K562 (cell line): ENCODE data around the gene COMMD10.

Experiments used
- CLOCK ChIP-seq: fragments of 250-450 bp; sonication (Bioruptor Pico); IDR thresholded peaks from 2 replicates; pipeline ENCODE4 v1.4.0; 2020; ENCODE audit warnings: mild to moderate bottlenecking, moderate library complexity, borderline replicate concordance
- CTCF ChIP-seq, 3 experiments: IDR thresholded peaks in 2 of 3; conservative IDR thresholded peaks in 1 of 3; 2 replicates each; pipeline ENCODE4 v1.5.1; 2011 to 2012; ENCODE audit warnings: low read length in 3 of 3, mild to moderate bottlenecking in 3 of 3, control low read depth in 2 of 3, improper control_type of control experiment in 1 of 3, inconsistent platforms in 1 of 3, low read depth in 1 of 3, mixed read lengths in 1 of 3, moderate library complexity in 1 of 3; ENCODE audit not compliant: insufficient read depth in 2 of 3
- KLF13 ChIP-seq: fragments of 450-650 bp; IDR thresholded peaks from 2 replicates; pipeline ENCODE4 v1.6.1; 2016; ENCODE audit warnings: missing genetic modification characterization, low read depth, mild to moderate bottlenecking, missing compliant biosample characterization, moderate library complexity, borderline replicate concordance
- KLF16 ChIP-seq: IDR thresholded peaks from 2 replicates; pipeline ENCODE4 v1.6.1; 2016; ENCODE audit warnings: antibody characterized with exemption
- PHB2 ChIP-seq: fragments of 450-650 bp; IDR thresholded peaks from 2 replicates; pipeline ENCODE4 v1.6.1; 2017; ENCODE audit warnings: low read depth
- RBFOX2 ChIP-seq: fragments of 200-400 bp; formaldehyde crosslinking; IDR thresholded peaks from 2 replicates; pipeline ENCODE4 v1.6.1; 2017; ENCODE audit warnings: low read depth, mild to moderate bottlenecking, low read length, moderate library complexity
- RFX5 ChIP-seq: IDR thresholded peaks from 2 replicates; pipeline ENCODE4 v1.6.1; 2011; ENCODE audit warnings: low read depth, mild to moderate bottlenecking, improper control_type of control experiment, low read length
- STAG1 ChIP-seq: sonication (generic); formaldehyde crosslinking; IDR thresholded peaks from 2 replicates; pipeline ENCODE4 v1.5.0; 2020; ENCODE audit warnings: missing genetic modification reagents, borderline replicate concordance
- U2AF1 ChIP-seq: fragments of 200-400 bp; formaldehyde crosslinking; optimal IDR thresholded peaks from 2 replicates; pipeline ENCODE3; 2017; ENCODE audit warnings: mild to moderate bottlenecking, low read depth, low read length, moderate library complexity
- XRCC4 ChIP-seq: IDR thresholded peaks from one replicate; pipeline ENCODE4 v1.6.1; 2011; ENCODE audit not compliant: insufficient read depth, insufficient read length; ENCODE audit errors: extremely low read depth
- ZNF274 ChIP-seq: IDR thresholded peaks from 2 replicates; pipeline ENCODE4 v1.6.1; 2011; ENCODE audit warnings: low read depth, mild to moderate bottlenecking, low read length, moderate library complexity, borderline replicate concordance
- ZSCAN29 ChIP-seq: fragments of 450-650 bp; IDR thresholded peaks from 2 replicates; pipeline ENCODE4 v1.6.1; 2017
- TF ChIP-seq, protein P1 (sequence below), 2 experiments: fragments of 450-650 bp; conservative IDR thresholded peaks; 2 replicates each; pipeline ENCODE4 v1.6.1; 2017; ENCODE audit warnings: mild to moderate bottlenecking in 2 of 2, moderate library complexity in 2 of 2
- TF ChIP-seq, protein P2 (sequence below): fragments of 250-450 bp; sonication (Bioruptor Pico); IDR thresholded peaks from 2 replicates; pipeline ENCODE4 v1.6.1; 2021; ENCODE audit warnings: mild to moderate bottlenecking

DNA sequence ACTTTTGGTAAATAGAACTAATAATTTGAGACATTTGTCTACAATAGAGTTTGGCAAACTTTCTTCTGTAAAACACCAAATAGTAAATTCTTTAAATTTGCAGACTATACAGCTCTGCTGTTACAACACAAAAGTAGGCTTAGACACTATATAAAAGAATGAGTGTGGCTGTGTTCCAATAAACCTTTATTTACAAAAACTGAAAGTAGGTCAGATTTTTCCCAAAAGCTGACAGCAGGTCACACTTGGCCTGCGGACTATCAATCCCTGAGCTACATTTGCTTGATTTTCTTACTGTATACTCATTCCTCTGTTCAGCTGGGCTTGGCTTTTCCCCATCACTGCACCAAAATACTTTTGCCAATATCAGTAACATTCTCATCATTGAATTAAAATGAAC, 189.4 kb downstream of the COMMD10 start:
- TF ChIP-seq KLF13 (no peak), CLOCK (no peak), RFX5 (no peak), STAG1 (CRISPR knock-in tag) (no peak), CTCF (IDR thresholded peaks at IDR 0.05 in 2 of 3, conservative IDR thresholded peaks at IDR 0.05 in 1 of 3; ENCODE audit: insufficient read depth in 2 of 3, low read depth in 1 of 3, low read length in 3 of 3) (no peak), ZSCAN29 (no peak), ZNF274 (no peak), KLF16 (no peak), U2AF1 (no peak), PHB2 (no peak), RBFOX2 (no peak), XRCC4 (no peak)
- TF ChIP-seq, protein P1, sequence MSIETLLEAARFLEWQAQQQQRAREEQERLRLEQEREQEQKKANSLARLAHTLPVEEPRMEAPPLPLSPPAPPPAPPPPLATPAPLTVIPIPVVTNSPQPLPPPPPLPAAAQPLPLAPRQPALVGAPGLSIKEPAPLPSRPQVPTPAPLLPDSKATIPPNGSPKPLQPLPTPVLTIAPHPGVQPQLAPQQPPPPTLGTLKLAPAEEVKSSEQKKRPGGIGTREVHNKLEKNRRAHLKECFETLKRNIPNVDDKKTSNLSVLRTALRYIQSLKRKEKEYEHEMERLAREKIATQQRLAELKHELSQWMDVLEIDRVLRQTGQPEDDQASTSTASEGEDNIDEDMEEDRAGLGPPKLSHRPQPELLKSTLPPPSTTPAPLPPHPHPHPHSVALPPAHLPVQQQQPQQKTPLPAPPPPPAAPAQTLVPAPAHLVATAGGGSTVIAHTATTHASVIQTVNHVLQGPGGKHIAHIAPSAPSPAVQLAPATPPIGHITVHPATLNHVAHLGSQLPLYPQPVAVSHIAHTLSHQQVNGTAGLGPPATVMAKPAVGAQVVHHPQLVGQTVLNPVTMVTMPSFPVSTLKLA (conservative IDR thresholded peaks at IDR 0.05): no peak
- TF ChIP-seq, protein P2, sequence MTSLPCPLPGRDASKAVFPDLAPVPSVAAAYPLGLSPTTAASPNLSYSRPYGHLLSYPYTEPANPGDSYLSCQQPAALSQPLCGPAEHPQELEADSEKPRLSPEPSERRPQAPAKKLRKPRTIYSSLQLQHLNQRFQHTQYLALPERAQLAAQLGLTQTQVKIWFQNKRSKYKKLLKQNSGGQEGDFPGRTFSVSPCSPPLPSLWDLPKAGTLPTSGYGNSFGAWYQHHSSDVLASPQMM: no peak
